ENCODE results near the gene UBE2L3. TPM values are rescaled to one million over a fixed set of nuclear protein-coding genes. Genes with fewer than 3 reads are reported as not detected.
"Not testable (repeated sequence)": the region's sequence is repeated elsewhere in the genome, so short reads cannot be mapped to it uniquely, and the experiment has no call there.

The UBE2L3 gene
- total RNA-seq, 1 donor from 2014 or later: 27.3 TPM

DNA sequence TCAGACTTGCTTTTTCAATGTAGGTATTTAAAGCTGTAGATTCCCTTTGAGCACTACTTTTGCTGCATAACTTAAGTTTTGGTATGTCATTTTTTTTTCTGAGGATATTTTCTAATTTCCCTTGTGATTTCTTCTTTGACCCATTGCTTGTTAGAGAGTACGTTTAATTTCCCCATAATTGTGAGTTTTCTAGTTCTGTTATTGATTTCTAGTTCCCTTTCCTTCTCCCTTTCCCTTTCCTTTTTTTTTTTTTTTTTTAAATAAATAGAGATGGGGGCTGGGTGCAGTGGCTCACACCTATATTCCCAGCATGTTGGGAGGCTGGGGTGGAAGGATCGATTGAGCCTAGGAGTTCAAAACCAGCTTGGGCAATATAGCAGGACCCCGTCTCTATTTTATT, 30.8 kb downstream of the UBE2L3 start:
- DNase-seq (ENCODE audit: low spot score in 2 of 2) (no peak), FAIRE-seq (no peak)

DNA sequence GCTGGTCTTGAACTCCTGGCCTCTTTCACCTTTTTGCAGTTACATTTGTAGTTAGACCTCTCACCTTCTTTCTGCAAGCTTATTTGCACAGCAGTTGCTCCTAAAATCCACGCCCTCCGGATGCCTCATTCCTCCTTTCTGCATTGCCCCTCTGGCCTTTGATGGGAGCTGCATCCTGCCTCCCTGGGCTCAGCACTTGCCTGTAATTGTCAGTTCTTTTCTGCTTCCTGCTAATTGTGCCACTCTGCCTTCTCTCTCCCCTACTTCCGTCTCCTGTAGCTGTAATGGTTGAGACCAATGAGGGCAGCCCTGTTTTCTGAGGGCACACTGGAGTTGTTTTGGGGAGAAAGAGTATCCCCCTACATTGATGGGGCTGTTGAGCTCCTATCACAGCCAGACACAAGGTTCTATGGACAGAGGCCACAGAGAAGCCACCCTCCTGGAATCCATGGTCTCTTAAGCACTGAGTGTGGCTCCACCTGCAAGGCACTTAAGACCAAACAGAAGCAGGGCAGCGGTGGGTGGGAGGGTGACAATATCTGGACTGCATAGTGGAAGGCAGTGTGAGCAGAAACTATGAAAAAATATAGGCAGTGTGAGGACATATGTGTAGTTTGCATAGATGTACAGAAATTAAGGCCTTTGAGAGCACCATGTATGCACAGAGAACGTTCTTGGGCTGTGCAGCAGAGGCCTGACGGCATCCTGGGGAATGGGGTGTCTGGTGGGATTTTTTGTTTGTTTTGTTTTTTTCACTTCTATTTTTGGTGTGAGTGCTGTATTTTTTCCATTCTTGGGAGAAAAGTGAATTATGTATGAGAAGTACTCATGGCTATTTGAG, 31.8 kb downstream of the UBE2L3 start:
- FAIRE-seq (no peak), DNase-seq (ENCODE audit: low spot score in 2 of 2) (no peak)

DNA sequence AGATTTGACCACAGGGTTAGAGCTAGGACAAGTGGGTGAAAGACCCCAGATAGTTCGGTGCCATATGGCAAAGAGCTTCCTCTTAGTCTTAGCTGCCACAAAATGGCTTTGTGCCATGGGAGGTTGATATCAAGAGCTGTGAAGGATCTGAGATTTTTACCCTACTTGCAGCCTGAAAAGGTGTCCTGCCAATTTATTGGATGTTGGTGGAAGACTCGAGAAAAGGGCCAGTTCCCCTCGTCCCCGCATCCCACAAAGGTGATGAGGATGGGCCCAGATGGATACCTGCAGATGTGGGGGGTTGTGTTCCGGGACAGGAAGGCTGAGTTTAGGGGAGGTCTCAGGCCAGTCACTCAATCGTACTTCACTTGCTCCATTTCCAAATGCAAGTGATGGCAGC, 35.1 kb downstream of the UBE2L3 start:
- no peak for FAIRE-seq
- DNase-seq (ENCODE audit: low spot score in 2 of 2): no peak

DNA sequence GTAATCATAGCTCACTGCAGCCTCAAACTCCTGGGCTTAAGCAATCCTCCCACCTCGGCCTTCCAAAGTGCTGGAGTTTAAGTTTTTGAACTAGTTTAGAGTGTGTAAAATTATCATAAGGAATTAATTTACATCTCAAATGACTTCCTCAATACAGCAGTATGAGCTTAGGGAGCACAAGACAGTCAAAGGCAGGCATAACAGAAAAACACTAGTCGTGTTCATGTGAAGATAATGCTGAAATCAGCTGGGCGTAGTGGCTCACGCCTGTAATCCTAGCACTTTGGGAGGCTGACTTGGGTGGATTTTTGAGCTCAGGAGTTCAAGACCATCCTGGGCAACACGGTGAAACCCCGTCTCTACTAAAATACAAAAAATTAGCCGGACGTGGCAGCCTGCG, 36.5 kb downstream of the UBE2L3 start:
- FAIRE-seq (no peak), DNase-seq (ENCODE audit: low spot score in 2 of 2) (no peak)

DNA sequence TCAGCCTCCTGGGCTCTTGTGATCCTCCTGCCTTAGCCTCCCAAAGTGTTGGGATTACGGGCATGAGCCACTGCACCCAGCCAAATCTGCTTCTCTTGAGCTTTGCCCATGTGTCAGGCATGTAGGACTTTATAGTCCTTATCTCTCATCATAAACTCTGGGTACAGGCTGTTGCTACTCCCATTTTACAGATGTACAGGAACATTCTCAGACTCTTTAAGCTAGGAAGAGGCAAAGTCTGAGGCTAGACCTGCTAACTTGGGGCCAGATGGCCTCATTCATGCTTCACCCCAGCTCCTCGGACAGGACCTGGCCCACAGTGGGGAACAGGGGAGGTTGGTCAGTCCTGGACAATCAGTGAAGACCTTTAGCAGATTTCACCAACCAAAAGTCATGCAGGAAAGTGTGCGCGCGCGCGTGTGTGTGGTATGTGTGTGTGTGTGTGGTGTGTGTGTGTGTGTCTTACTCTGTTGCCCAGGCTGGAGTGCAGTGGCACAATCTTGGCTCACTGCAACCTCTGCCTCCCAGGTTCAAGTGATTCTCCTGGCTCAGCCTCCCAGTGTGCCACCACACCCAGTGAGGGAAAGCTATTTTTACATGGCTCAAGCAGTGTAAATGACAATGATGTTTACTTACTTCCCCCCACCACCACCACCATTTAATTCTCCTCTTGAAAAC, 38.5 kb downstream of the UBE2L3 start:
- FAIRE-seq (no peak), DNase-seq (ENCODE audit: low spot score in 2 of 2) (no peak)

DNA sequence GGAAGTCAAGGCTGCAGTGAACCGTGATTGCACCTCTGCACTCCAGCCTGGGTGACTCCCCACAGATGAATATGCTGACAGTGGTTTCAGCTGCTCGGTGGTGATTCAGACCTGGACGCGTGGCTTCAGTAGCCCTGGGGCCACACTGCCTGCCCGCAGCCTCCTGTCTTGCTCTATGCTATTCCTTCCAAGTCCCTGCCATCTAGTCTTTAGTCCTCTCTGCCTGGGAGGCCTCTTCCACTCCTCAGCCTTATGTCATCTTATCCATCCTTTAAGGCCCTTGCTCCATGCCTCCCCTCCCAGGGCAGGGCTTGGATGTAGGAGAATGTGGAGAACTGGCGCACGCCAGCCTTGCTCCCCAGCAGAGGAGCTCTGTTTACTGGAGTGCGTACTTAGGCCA, 39.3 kb downstream of the UBE2L3 start:
- FAIRE-seq: no peak
- no peak for DNase-seq (ENCODE audit: low spot score in 2 of 2)

DNA sequence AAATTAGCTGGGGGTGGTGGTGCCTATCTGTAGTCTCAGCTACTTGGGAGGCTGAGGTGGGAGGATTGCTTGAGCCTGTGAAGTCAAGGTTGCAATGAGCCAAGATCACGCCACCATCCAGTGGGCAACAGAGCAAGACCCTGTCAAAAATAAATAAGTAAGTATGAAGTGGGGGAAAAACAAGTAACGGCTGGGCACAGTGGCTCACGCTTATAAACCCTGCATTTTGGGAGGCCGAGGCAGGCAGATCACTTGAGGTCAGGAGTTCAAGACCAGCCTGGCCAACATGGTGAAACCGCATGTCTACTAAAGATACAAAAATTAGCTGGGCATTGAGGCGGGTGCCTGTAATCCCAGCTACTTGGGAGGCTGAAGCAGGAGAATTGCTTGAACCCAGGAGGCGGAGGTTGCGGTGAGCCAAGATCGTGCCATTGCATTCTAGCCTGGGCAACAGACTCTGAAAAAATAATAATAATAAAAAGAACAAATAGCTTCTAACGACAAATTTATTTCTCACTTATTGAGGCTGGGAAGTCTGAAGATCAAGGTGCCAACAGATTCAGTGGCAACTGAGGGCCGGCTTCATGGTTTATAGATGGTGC, 42.1 kb downstream of the UBE2L3 start:
- FAIRE-seq; DNase-seq (ENCODE audit: low spot score in 2 of 2): not testable (repeated sequence)

DNA sequence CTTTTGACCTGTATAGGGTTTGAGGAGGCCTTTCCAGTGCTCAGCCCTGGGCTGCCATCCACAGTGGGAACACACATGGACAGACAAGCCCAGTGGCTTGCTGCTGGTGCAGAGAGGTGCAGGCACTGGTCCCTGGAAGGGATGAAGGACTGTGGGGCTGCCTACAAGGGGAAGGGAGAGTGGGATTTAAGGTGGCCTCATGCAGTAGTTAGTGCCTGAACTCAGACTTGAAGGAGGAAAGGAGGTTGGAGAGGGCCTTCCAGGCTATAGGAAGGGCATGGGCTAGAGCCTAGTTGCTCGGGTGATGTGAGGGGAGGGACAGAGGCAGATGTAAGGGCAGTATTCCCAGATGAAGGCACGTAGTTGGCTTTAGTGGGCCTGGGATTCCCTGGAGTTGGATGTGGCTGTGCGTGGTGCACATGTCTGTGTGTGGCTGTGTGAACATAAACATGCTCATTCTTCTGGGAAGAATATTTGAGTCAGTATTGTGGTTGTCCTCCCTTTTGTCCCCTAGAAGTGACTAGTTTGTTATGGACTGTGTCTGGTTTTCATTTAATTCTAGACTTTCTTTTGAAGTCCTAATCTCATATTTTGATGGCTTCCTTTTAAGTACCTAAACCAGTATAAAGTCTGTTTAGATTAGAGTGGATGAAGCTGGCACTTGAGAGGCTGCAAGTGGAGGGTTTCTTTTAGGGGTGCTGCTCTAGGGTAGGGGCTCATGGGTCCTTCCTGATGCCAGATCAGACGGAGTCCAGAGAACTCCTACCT, 43.9 kb downstream of the UBE2L3 start:
- DNase-seq (ENCODE audit: low spot score in 2 of 2) (no peak), FAIRE-seq (no peak)

DNA sequence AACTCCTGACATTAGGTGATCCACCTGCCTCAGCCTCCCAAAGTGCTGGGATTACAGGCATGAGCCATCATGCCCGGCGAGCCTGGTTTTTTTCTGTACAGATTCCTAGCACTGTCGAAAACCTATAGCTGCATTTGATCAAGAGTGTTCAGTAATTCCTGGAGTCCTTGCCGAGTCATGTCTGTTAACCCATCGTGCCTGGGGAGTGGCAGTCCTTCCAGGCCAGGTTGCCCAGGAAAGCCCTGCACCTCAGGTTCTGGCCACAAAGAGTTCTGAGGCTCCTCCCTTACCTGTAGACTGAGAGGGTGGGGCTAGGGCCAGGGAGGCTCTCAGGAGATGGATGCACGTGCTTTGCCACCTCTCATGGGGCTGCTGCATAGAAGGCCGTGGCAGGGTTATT, 45.3 kb downstream of the UBE2L3 start:
- DNase-seq (ENCODE audit: low spot score in 2 of 2) (no peak), FAIRE-seq (no peak)

DNA sequence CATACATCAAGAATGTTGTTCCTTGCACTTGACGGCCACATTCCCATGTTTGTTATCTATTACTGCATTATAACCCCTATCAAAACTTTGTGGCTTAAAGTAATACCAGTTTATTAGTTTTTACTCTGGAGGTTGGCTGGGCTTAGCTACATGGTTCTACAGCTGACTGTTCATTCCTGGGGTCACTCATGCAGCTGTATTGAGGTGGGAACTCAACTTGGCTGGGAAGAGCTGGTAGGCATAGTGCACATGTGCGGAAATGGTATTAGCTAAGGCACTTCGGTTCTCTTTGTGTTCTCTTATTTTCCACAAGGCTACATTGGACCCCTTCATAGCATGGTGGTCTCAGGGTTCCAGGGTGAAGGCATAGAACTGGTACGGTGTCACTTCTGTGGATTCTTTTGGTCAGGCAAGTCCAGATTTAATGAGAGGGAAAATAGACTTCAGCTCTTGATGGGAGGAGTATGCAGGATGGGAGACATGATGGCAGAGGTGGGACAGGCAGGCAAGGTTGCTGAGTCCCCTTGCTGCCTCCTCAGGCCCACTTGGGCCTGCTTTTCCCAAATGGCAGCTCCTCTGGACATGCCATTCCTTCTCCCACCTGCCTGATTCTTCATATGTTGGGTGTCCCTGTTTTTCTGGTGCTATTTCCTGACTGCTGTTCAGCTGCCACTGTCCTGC, 46.2 kb downstream of the UBE2L3 start:
- no peak for DNase-seq (ENCODE audit: low spot score in 2 of 2)
- no peak for FAIRE-seq

DNA sequence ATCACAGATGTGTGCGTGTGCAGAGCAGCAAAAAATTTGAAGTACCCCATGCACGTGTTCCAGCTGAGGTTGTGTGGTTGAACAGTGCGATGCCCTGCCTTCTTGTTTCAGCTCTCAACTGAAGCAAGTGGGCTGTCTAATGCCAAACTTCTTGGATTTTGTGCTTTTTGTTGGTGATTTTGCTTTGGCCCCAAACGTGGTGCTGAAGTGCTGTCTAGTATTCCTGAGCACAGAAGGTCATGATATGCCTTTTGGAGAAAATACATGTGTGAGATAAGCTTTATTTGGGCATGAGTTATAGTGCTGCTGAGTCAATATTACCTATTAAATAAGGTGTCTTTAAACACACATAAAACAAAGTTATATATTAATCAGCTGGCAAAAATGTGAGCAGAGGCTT, 48.2 kb downstream of the UBE2L3 start:
- FAIRE-seq: no peak
- no peak for DNase-seq (ENCODE audit: low spot score in 2 of 2)

DNA sequence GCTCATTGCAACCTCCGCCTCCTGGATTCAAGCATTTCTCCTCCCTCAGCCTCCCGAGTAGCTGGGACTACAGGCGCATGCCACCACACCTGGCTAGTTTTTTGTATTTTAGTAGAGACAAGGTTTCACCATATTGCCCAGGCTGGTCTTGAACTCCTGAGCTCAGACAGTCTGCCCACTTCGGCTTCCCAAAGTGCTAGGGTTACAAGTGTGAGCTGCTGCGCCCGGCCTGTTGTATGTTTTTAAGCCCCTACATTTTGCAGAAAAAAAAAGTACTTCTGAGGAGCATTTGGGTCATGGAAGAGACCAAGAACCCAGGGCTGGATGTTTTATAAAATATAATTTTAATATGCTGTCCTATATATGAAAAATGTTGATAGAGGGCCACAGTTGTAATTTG, 49.8 kb downstream of the UBE2L3 start:
- not testable (repeated sequence) for DNase-seq (ENCODE audit: low spot score in 2 of 2); FAIRE-seq

DNA sequence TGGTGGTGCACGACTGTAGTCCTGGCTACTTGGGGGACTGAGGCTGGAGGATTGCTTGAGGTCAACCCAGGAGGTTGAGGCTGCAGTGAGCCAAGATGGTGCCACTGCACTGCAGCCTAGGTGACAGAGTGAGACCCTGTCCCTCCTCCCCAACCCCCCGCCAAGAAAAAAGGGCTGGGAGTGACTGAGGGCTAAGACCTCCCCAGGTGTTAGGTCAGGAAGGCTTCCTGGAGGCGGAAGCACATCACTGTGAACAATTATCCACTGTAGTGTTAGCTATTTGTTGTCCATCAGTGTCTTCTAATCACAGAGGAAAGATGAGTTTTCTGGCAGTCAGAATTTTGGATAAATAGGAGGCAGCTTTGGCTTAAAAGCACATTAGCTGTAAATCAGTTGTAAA, 53.5 kb downstream of the UBE2L3 start:
- DNase-seq (ENCODE audit: low spot score in 2 of 2): no peak
- no peak for FAIRE-seq

DNA sequence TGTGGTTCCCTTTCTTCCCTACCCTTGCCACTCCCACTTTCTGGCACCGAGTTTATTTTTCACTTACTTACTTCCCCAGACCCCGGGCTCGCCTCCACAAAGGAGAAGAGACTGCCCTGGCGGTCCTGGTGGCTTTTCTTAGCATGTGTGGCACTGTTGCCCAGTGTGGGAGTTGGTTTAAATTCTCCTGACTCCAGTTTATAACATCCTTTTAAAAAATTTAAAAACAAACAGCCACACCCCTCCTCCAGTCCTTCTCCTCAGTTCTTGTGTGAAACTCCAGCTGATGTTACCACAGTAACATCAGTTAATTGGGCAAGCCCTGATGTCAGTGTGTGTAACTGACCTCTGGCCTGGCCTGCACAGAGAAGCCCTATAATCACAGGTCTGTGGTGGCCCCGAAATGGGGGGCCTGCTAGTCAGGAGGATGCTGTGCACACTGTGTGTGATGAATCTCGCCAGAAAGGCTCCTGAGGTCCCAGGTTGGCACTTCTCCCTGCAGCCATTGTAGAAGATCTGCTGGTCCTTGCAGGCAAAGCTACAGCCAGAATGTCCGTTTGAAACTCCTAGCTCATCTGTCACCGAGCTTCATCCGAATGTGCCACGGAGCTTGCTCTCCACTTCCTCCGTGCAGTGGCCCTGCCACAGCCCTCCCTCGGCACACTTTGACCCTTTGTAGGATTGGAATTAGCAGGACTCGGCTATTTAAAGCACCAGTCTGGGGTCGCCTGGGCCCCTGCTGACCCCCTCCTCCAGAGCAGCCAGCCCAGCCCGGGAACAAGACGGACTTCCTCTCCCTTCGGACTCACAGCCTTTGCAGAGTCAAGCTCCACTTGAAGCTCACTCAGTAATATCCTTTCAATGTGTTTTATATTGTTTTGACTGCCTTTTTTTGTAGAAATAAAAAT, 54.8 kb downstream of the UBE2L3 start:
- no peak for DNase-seq (ENCODE audit: low spot score in 2 of 2)
- FAIRE-seq: no peak

DNA sequence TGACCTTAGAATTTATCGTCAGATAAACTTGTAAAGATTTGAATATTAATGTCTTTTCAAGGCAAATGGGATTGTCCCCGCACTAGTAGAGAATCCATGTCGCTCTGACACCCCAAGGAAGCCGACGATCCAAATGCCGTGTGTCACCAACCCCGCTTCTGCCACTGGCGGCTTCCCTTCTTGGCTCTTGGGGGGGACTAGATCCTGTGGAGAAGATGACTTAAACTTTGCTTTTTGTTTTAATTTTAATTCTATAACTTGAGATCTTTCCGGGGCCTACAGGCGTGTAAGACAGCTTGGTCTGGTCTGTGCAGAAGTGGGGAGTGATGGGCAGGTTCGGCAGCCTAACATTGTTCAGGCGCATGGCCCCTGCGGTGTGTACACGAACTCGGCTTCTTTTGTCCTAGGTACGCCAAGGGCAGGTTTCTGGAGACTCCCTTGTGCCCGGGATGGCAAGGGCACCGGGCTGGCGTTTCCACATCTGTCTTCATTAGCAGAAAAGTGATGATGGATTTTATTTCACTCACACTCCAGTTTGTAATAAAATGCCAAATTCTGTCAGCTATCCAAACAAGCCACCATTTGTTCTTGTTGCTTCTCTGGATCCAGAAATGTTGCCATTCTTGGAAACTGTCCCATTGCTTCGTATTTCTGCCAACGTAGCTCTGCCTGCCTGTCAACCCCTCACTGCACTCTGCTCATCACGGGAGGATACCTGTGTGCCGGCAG, 55.6 kb downstream of the UBE2L3 start:
- no peak for DNase-seq (ENCODE audit: low spot score in 2 of 2)
- FAIRE-seq: no peak

DNA sequence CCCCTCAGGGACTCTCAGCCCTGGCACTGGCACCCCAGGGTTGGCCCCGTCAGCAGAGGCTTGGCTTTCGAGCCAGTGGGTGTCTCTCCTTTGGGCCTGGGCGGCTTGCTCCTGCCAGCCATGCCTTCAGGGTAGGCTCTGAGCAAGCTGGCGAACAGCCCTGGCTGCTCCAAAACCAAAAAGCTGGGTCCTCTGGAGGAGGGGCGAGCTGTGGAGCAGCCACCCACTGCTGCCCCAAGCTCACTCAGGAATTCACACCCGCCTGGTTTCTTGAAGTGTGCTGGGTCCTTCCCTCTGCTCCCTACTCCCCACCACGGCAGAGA, 56.1 kb downstream of the UBE2L3 start:
- FAIRE-seq (no peak), DNase-seq (ENCODE audit: low spot score in 2 of 2) (peak in 1 of 2 donors; percentile 24)

DNA sequence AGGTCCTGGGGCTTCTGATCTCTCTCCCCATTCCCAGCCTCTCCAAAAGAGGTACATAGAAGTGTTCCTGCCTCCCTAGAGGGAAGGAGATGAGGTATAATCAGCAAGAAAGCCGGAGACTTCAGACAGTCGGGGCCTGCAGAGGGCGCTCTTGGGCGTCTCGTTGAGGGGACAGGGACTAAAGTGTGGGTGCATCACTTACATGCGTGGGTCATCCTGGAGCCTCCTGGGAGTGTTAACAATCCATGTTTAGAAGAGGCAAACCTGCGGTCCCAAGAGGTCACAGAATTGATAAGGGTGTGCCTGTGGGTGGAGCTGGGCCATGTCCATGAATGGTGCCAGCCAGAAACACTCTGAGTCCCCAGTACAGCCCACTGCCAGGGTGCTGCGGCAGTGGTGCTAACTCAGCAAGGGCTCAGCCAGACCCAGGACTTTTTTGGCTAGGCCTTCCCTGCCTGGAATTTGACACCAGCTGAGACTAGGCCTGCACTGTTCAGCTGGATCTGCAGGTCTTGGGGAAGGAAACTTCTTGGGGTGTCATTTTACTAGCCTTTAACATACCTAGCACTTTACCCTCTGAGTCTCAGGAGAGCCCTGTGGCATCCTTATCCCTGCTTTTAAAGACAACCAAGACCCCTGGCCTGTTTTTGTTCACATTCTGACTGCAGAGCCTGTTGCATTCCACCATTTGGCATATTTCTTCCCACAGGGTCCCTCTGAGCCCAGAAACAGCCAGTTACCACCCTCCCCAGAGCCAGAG, 56.8 kb downstream of the UBE2L3 start:
- no peak for FAIRE-seq
- DNase-seq (ENCODE audit: low spot score in 2 of 2): peak in 1 of 2 donors; percentile 11

Data from frontal cortex (tissue), 4 donors.